ENCODE results near the gene HEATR1.
"Not testable (repeated sequence)": the region's sequence is repeated elsewhere in the genome, so short reads cannot be mapped to it uniquely, and the experiment has no call there.

The HEATR1 gene

GRCh38 chr1:236580404-236580803, 23.9 kb downstream of the HEATR1 start:
- DNase-seq: not testable (repeated sequence)

GRCh38 chr1:236578661-236579060, 25.7 kb downstream of the HEATR1 start:
- no peak for DNase-seq

GRCh38 chr1:236577041-236577440, 27.3 kb downstream of the HEATR1 start:
- DNase-seq: not testable (repeated sequence)

- no peak for DNase-seq
These were observed 28.3 kb downstream of the HEATR1 start for GRCh38 chr1:236576004-236576403.

- no peak for DNase-seq
These were observed 28.8 kb downstream of the HEATR1 start for GRCh38 chr1:236575523-236575922.

GRCh38 chr1:236568285-236568894, 35.9 kb downstream of the HEATR1 start:
- peak; percentile 86 for DNase-seq

GRCh38 chr1:236565530-236565929, 38.8 kb downstream of the HEATR1 start:
- no peak for DNase-seq

GRCh38 chr1:236561976-236562375, 42.3 kb downstream of the HEATR1 start:
- DNase-seq: no peak

- DNase-seq: no peak
These were observed 44.0 kb downstream of the HEATR1 start for GRCh38 chr1:236560213-236560771.

GRCh38 chr1:236558846-236559245, 45.5 kb downstream of the HEATR1 start:
- no peak for DNase-seq

- DNase-seq: no peak
These were observed 46.2 kb downstream of the HEATR1 start for GRCh38 chr1:236558081-236558480.

- DNase-seq: no peak
These were observed 47.7 kb downstream of the HEATR1 start for GRCh38 chr1:236556606-236557005.

- no peak for DNase-seq
These were observed 50.9 kb downstream of the HEATR1 start for GRCh38 chr1:236553370-236553769.

GRCh38 chr1:236552901-236553300, 51.4 kb downstream of the HEATR1 start:
- DNase-seq: no peak

- DNase-seq: no peak
These were observed 52.2 kb downstream of the HEATR1 start for GRCh38 chr1:236552096-236552495.

GRCh38 chr1:236550961-236551851, 53.1 kb downstream of the HEATR1 start:
- DNase-seq: peak; percentile 41

- no peak for DNase-seq
These were observed 55.9 kb downstream of the HEATR1 start for GRCh38 chr1:236548452-236548851.

GRCh38 chr1:236545621-236546169, 58.6 kb downstream of the HEATR1 start:
- no peak for DNase-seq

- DNase-seq: no peak
These were observed 61.1 kb downstream of the HEATR1 start for GRCh38 chr1:236543065-236543669.

GRCh38 chr1:236541710-236542109, 62.6 kb downstream of the HEATR1 start:
- no peak for DNase-seq

GRCh38 chr1:236540813-236541465, 63.4 kb downstream of the HEATR1 start:
- DNase-seq: no peak

GRCh38 chr1:236536540-236536939, 67.8 kb downstream of the HEATR1 start:
- DNase-seq: no peak

Measured in OCI-M1 (cell line).